Epithelial cell of proximal tubule (primary cell): ENCODE data around the gene TANC1. TPM values are rescaled to one million over a fixed set of nuclear protein-coding genes. Genes with fewer than 3 reads are reported as not detected.

ENCODE experiments used
- DNase-seq: peaks from one replicate; pipeline ENCODE4 v3.0.0-alpha.2; 2011; ENCODE audit warnings: low read depth
- H3K4me3 ChIP-seq: 2 replicates; pipeline ENCODE4 v1.5.1; 2011; ENCODE audit warnings: low read depth, mild to moderate bottlenecking, low read length
- total RNA-seq: library from RNA; depleted of rRNA; stranded (reverse); fragments of >200 nt; gene quantifications from 2 replicates; pipeline ENCODE4 v1.2.3, GENCODE V29; 2015
- TF ChIP-seq, protein P1 (sequence below): conservative IDR thresholded peaks from 2 replicates; pipeline ENCODE4 v1.5.1; 2012; ENCODE audit warnings: low read depth, mild to moderate bottlenecking, low read length

TANC1 gene
- total RNA-seq, 1 donor from 2014 or later: 14.3 TPM

DNA sequence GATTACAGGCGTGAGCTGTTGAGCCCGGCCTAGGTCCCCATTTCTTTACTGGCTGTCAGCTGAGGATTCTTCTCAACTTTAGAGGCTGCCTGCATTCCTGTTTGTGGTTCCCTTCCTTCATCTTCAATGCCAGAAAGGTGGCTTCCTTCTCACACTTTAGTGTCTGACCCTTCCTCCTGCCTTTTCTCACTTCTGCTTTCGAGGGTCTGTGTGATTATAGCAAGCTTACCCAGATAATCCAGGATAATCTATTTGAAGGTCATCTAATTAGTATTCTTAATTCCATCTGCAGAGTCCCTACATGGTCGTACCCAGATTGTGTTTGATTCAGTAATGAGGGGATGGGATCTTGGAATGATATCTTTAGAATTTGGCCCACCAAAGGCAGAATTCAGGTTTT lies 157.4 kb downstream of the TANC1 start:
- TF ChIP-seq, protein P1, sequence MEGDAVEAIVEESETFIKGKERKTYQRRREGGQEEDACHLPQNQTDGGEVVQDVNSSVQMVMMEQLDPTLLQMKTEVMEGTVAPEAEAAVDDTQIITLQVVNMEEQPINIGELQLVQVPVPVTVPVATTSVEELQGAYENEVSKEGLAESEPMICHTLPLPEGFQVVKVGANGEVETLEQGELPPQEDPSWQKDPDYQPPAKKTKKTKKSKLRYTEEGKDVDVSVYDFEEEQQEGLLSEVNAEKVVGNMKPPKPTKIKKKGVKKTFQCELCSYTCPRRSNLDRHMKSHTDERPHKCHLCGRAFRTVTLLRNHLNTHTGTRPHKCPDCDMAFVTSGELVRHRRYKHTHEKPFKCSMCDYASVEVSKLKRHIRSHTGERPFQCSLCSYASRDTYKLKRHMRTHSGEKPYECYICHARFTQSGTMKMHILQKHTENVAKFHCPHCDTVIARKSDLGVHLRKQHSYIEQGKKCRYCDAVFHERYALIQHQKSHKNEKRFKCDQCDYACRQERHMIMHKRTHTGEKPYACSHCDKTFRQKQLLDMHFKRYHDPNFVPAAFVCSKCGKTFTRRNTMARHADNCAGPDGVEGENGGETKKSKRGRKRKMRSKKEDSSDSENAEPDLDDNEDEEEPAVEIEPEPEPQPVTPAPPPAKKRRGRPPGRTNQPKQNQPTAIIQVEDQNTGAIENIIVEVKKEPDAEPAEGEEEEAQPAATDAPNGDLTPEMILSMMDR: no peak
- DNase-seq: no peak

DNA sequence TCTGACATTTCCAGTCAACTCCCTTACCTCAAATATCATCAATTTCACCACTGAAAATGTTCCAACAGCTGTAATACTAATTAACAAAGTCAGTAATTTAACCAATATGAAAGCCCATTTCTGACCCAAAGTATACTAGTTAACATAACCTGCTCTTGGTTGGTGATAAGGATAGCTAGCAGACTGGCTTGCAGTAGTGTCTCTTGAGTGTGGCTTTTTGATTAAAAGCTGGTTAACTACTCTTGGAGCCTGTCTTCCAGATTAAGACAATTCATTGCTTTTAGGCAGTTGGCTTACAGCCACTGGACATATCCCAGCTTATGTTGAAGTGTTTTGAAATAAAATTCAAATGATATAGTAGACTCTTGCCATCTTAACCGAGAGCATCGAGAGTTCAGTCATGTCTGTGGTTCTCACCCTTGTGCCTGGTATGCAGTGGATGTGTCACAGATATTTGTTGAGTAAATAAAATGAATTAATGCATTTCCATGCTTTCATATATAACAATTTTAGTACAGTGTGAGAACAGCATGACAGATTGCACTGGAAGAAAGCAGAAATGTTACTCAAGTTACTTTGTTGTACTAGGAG lies 158.1 kb downstream of the TANC1 start:
- TF ChIP-seq, protein P1: no peak
- no peak for DNase-seq
- no peak overlapping the region for H3K4me3 ChIP-seq

More for the DNA sequence above, 157.4 kb downstream of the TANC1 start:
- H3K4me3 ChIP-seq: no peak overlapping the region

DNA sequence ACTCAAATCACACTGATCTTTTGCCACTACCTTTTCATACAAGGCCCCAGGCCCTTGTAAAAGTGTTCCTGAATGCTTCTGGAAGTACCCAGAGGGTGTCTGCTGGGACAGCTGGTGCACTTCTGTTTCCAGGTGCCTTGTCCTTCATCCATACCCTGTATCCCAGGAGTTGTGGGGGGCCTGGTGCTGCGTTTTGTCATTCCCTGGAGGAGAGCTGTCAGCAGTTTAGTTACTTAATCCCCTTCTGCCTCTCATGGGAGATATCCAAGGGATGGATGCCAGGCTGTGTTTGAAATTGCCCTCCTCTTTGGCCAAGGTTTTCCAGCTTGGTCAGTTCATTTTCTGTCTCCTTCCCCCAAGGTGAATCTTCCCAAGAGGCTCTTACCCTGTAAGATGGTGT lies 159.8 kb downstream of the TANC1 start:
- no peak for DNase-seq
- no peak overlapping the region for H3K4me3 ChIP-seq
- TF ChIP-seq, protein P1: no peak

DNA sequence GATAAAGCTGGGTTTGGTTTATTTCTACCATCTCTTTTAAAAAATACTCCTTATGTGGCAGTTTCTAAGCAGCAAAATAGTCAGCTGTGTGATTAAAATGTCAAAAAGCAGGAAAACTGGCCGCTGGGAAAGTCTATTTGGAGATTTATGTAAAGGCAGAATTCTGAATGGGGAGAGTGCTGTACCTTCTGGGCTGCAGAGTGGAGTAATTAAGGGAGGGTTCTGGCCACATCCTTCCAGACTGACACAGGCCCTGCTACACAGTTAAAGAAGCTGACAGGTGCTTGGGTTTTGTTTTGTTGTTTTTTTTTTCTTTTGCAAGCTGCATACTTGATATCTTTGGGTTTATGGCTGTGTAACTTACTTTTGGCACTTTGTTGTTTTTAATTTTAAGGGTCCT lies 160.8 kb downstream of the TANC1 start:
- no peak overlapping the region for H3K4me3 ChIP-seq
- DNase-seq: no peak
- TF ChIP-seq, protein P1: no peak

DNA sequence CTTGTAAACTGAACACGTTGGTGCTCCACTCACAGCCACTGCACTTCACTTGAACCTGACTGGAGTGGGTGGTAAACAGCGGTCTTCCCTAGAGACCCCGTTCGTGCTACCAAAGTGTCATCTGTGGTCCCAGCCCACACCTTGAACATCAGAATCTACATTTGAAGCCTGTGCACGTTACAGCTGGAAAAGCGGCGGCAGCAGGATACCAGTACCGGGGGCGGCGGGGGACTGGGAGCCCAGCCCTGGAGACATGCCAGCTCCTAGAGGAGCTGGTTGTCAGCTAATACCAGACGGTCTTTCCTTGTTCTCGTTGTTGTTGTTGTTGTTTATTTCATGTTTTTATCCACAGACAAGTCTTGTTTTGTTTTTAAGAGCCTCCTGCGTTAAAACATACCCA lies 161.4 kb downstream of the TANC1 start:
- TF ChIP-seq, protein P1: no peak
- no peak overlapping the region for H3K4me3 ChIP-seq
- DNase-seq: no peak

DNA sequence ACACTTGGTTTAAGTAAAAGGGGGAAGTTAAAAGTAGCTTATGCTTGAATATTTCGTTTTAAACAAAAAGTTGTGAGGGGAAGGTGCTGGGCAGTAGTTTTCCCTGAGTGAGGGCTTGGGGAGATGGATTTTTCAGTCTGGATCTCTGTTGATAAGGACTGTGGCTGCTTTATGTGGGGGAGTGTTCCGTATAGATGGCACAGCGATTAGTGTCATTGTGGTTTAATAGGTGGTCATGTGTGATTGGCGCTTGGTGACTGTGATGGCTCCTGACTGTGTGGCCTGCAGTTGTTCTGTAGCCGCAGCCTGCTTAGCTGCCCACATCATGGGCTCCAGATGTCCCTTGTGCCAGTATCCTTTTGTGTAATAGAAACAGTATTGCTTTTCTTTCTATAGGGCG lies 161.9 kb downstream of the TANC1 start:
- TF ChIP-seq, protein P1: no peak
- DNase-seq: no peak
- H3K4me3 ChIP-seq: no peak overlapping the region

DNA sequence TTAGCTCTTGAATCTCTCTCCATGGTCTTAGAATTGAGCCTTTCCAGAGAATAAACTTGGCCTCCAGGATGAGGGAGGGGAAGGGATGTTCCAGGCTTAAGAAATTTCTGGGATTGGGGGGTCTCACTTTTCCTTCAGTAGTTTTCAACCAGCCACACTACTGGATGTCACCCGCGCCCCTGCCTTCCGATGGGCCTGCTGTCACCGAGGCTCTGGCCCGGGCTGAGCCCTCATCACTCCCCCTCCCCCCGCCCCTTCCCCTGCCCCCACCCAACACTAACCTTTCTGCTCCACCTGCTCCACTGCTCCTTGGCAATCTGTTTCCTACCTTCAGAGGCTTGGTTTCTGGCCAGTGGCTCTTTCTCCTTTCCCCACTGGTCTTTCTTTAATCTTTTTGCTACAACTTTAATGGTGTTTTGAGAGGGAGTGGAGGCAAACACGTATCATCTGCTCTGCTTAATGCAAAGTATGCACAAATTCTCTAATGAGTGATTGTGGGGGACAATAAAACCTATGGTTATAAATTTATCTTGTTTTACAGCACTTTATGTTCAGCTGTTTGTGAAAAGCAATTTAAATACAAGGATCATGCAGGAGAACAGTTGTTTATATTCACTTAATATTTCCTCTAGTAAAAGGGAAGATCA lies 162.9 kb downstream of the TANC1 start:
- TF ChIP-seq, protein P1: no peak
- no peak for DNase-seq
- H3K4me3 ChIP-seq: no peak overlapping the region
